Fibroblast of mammary gland (primary cell): ENCODE results near the gene APOE.

Experiments used
- DNase-seq: peaks from one replicate; pipeline ENCODE4 v3.0.0-alpha.2; 2010; ENCODE audit warnings: low read depth
- H3K4me3 ChIP-seq: 2 replicates; pipeline ENCODE4 v1.5.1; 2011; ENCODE audit warnings: low read depth, mild to moderate bottlenecking, low read length, moderate library complexity; ENCODE audit not compliant: control insufficient read depth
- TF ChIP-seq, protein P1 (sequence below): conservative IDR thresholded peaks from 2 replicates; pipeline ENCODE4 v1.5.1; 2011; ENCODE audit warnings: low read depth, low read length, inconsistent platforms; ENCODE audit not compliant: control insufficient read depth, insufficient read depth

Gene APOE

GRCh38 chr19:44867578-44867977 is 38.0 kb upstream of the APOE start:
- no peak for DNase-seq
- TF ChIP-seq, protein P1, sequence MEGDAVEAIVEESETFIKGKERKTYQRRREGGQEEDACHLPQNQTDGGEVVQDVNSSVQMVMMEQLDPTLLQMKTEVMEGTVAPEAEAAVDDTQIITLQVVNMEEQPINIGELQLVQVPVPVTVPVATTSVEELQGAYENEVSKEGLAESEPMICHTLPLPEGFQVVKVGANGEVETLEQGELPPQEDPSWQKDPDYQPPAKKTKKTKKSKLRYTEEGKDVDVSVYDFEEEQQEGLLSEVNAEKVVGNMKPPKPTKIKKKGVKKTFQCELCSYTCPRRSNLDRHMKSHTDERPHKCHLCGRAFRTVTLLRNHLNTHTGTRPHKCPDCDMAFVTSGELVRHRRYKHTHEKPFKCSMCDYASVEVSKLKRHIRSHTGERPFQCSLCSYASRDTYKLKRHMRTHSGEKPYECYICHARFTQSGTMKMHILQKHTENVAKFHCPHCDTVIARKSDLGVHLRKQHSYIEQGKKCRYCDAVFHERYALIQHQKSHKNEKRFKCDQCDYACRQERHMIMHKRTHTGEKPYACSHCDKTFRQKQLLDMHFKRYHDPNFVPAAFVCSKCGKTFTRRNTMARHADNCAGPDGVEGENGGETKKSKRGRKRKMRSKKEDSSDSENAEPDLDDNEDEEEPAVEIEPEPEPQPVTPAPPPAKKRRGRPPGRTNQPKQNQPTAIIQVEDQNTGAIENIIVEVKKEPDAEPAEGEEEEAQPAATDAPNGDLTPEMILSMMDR = no peak

GRCh38 chr19:44869733-44870470 is 35.7 kb upstream of the APOE start:
- TF ChIP-seq, protein P1 = no peak
- no peak overlapping the region for H3K4me3 ChIP-seq
- peak; percentile 92 for DNase-seq

More at GRCh38 chr19:44867578-44867977, 38.0 kb upstream of the APOE start:
- no peak overlapping the region for H3K4me3 ChIP-seq

GRCh38 chr19:44871809-44872208 is 33.8 kb upstream of the APOE start:
- no peak overlapping the region for H3K4me3 ChIP-seq
- TF ChIP-seq, protein P1 = no peak
- DNase-seq = no peak

GRCh38 chr19:44872661-44873060 is 32.9 kb upstream of the APOE start:
- no peak for DNase-seq
- no peak overlapping the region for H3K4me3 ChIP-seq
- TF ChIP-seq, protein P1 = no peak

- H3K4me3 ChIP-seq = no peak overlapping the region
- TF ChIP-seq, protein P1 = no peak
Observed at GRCh38 chr19:44874317-44874716, 31.3 kb upstream of the APOE start.

DNA sequence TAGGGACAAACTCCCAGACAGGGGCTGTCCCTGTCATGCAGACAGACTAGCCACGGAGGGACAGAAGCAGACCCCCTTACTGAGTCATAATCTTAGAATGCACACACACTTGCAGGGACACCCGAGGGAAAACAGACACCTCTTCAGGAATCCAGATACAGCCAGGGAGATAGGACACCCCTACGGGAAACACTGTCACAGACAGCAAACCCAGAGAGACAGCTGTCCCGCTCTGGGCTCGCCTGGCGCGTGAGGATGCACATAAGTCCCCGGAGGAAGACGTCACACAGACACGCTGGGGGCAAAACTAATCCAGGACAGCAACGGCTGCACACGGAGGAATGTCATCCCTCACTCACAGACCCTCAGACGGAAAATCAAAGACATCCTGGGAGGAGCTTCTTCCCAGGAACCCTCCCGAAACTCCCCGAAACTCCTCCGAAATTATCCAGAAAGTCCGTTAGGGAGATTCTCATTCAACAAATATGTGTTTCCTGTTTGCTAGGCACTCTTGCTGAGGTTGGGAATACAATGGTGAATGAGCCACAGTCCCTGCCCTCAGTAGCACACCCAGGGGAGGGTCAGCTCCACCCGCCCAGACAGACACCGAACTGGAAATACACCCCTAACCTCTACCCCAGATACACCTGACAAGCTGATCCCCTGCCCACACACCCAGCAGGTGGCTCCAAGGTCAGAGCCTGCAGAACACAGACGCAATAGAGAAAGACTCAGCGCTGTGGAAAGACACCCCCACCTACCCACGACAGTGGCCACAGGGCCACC is 29.7 kb upstream of the APOE start:
- H3K4me3 ChIP-seq = no peak overlapping the region
- DNase-seq = peak; percentile 40
- TF ChIP-seq, protein P1 = no peak

More at GRCh38 chr19:44874317-44874716, 31.3 kb upstream of the APOE start:
- no peak for DNase-seq
